ENCODE data around the gene SEC14L6.
"Not testable (repeated sequence)": the region's sequence is repeated elsewhere in the genome, so short reads cannot be mapped to it uniquely, and the experiment has no call there.

Gene SEC14L6

GRCh38 chr22:30562366-30562765 is 15.8 kb upstream of the SEC14L6 start:
- H3K27ac ChIP-seq (ENCODE audit: low read depth, low read length), result no peak overlapping the region
- H3K36me3 ChIP-seq (ENCODE audit: low read length), result no peaks in the 10 kb centered on the region
- no peak overlapping the region for H3K9ac ChIP-seq (ENCODE audit: low read length)
- H3F3A ChIP-seq (ENCODE audit: insufficient read depth), result no peaks in the 10 kb centered on the region
- no peaks in the 10 kb centered on the region for H3K9me2 ChIP-seq (replicated peaks; ENCODE audit: insufficient read depth, low read length)
- no peaks in the 10 kb centered on the region for H3K27me3 ChIP-seq (ENCODE audit: low read length)
- H3K4me2 ChIP-seq (ENCODE audit: low read depth, low read length, poor library complexity, severe bottlenecking), result no peak overlapping the region
- no peak overlapping the region for H2AFZ ChIP-seq (ENCODE audit: low read depth, low read length, severe bottlenecking)
- H3K4me3 ChIP-seq (ENCODE audit: insufficient read depth, low read length, poor library complexity, severe bottlenecking), result no peak overlapping the region
- no peak for TF ChIP-seq EZH2phosphoT487 (conservative IDR thresholded peaks at IDR 0.05; ENCODE audit: low read length)
- TF ChIP-seq CTCF (IDR thresholded peaks at IDR 0.05; ENCODE audit: insufficient read depth, low read length, poor library complexity, severe bottlenecking), result no peak
- no peaks in the 10 kb centered on the region for H4K20me1 ChIP-seq (ENCODE audit: low read depth, low read length)
- H3K79me2 ChIP-seq (ENCODE audit: insufficient read depth, low read length), result no peaks in the 10 kb centered on the region
- no peaks in the 10 kb centered on the region for H3K9me3 ChIP-seq (ENCODE audit: insufficient read depth, low read length)

GRCh38 chr22:30561402-30562189 is 15.1 kb upstream of the SEC14L6 start:
- Histone ChIP-seq H3K9ac (ENCODE audit: low read length) (no peak overlapping the region), H3K4me2 (ENCODE audit: low read depth, low read length, poor library complexity, severe bottlenecking) (no peak overlapping the region)
- no peak for TF ChIP-seq EZH2phosphoT487 (conservative IDR thresholded peaks at IDR 0.05; ENCODE audit: low read length)
- no peak for TF ChIP-seq CTCF (IDR thresholded peaks at IDR 0.05; ENCODE audit: insufficient read depth, low read length, poor library complexity, severe bottlenecking)

GRCh38 chr22:30560643-30561202 is 14.2 kb upstream of the SEC14L6 start:
- H2AFZ ChIP-seq (ENCODE audit: low read depth, low read length, severe bottlenecking); H3K9ac ChIP-seq (ENCODE audit: low read length); H3K9me3 ChIP-seq (ENCODE audit: insufficient read depth, low read length); H3K79me2 ChIP-seq (ENCODE audit: insufficient read depth, low read length); H3K36me3 ChIP-seq (ENCODE audit: low read length); H3K9me2 ChIP-seq (replicated peaks; ENCODE audit: insufficient read depth, low read length); H3K27me3 ChIP-seq (ENCODE audit: low read length); H3K4me3 ChIP-seq (ENCODE audit: insufficient read depth, low read length, poor library complexity, severe bottlenecking); H3F3A ChIP-seq (ENCODE audit: insufficient read depth); H4K20me1 ChIP-seq (ENCODE audit: low read depth, low read length); H3K4me2 ChIP-seq (ENCODE audit: low read depth, low read length, poor library complexity, severe bottlenecking); H3K27ac ChIP-seq (ENCODE audit: low read depth, low read length): not testable (repeated sequence)

More at GRCh38 chr22:30561402-30562189, 15.1 kb upstream of the SEC14L6 start:
- Histone ChIP-seq H3F3A (ENCODE audit: insufficient read depth) (no peaks in the 10 kb centered on the region), H3K27me3 (ENCODE audit: low read length) (no peaks in the 10 kb centered on the region), H4K20me1 (ENCODE audit: low read depth, low read length) (no peaks in the 10 kb centered on the region), H3K79me2 (ENCODE audit: insufficient read depth, low read length) (no peaks in the 10 kb centered on the region), H3K9me2 (replicated peaks; ENCODE audit: insufficient read depth, low read length) (no peaks in the 10 kb centered on the region), H3K27ac (ENCODE audit: low read depth, low read length) (no peak overlapping the region), H2AFZ (ENCODE audit: low read depth, low read length, severe bottlenecking) (no peak overlapping the region), H3K4me3 (ENCODE audit: insufficient read depth, low read length, poor library complexity, severe bottlenecking) (no peak overlapping the region), H3K9me3 (ENCODE audit: insufficient read depth, low read length) (no peaks in the 10 kb centered on the region), H3K36me3 (ENCODE audit: low read length) (no peaks in the 10 kb centered on the region)

- Histone ChIP-seq H3K27ac (ENCODE audit: low read depth, low read length) (no peak overlapping the region), H3K4me2 (ENCODE audit: low read depth, low read length, poor library complexity, severe bottlenecking) (no peak overlapping the region), H3K9me2 (replicated peaks; ENCODE audit: insufficient read depth, low read length) (no peaks in the 10 kb centered on the region), H2AFZ (ENCODE audit: low read depth, low read length, severe bottlenecking) (no peak overlapping the region), H3F3A (ENCODE audit: insufficient read depth) (no peaks in the 10 kb centered on the region), H3K4me3 (ENCODE audit: insufficient read depth, low read length, poor library complexity, severe bottlenecking) (no peak overlapping the region), H3K9me3 (ENCODE audit: insufficient read depth, low read length) (no peaks in the 10 kb centered on the region), H4K20me1 (ENCODE audit: low read depth, low read length) (no peaks in the 10 kb centered on the region), H3K79me2 (ENCODE audit: insufficient read depth, low read length) (no peaks in the 10 kb centered on the region), H3K9ac (ENCODE audit: low read length) (no peak overlapping the region), H3K36me3 (ENCODE audit: low read length) (no peaks in the 10 kb centered on the region), H3K27me3 (ENCODE audit: low read length) (no peaks in the 10 kb centered on the region)
- TF ChIP-seq EZH2phosphoT487 (conservative IDR thresholded peaks at IDR 0.05; ENCODE audit: low read length) (no peak), CTCF (IDR thresholded peaks at IDR 0.05; ENCODE audit: insufficient read depth, low read length, poor library complexity, severe bottlenecking) (no peak)
Measured at GRCh38 chr22:30559889-30560288, 13.3 kb upstream of the SEC14L6 start.
